Measurements from ENCODE around the gene LRRIQ3. TPM values are rescaled to one million over a fixed set of nuclear protein-coding genes. Genes with fewer than 3 reads are reported as not detected.

LRRIQ3 gene
- total RNA-seq, 1 donor from 2014 or later = 0.30 TPM

- intact Hi-C loops (cut with micrococcal nuclease) = no loop called here
These were observed 84.6 kb downstream of the LRRIQ3 start for GRCh38 chr1:74113333-74113732.

- intact Hi-C loops (cut with micrococcal nuclease) = no loop called here
These were observed 90.6 kb downstream of the LRRIQ3 start for GRCh38 chr1:74107394-74107793.

GRCh38 chr1:74091371-74091770, 106.6 kb downstream of the LRRIQ3 start:
- intact Hi-C loops (cut with micrococcal nuclease) = no loop called here

GRCh38 chr1:74083128-74083527, 114.8 kb downstream of the LRRIQ3 start:
- intact Hi-C loops (cut with micrococcal nuclease) = no loop called here

- intact Hi-C loops (cut with micrococcal nuclease) = no loop called here
These were observed 132.9 kb downstream of the LRRIQ3 start for GRCh38 chr1:74065081-74065480.

- intact Hi-C loops (cut with micrococcal nuclease) = no loop called here
These were observed 140.3 kb downstream of the LRRIQ3 start for GRCh38 chr1:74057719-74058118.

GRCh38 chr1:74053407-74053806, 144.6 kb downstream of the LRRIQ3 start:
- intact Hi-C loops (cut with micrococcal nuclease) = no loop called here

GRCh38 chr1:74050386-74050785, 147.6 kb downstream of the LRRIQ3 start:
- intact Hi-C loops (cut with micrococcal nuclease) = no loop called here

- intact Hi-C loops (cut with micrococcal nuclease) = no loop called here
These were observed 159.9 kb downstream of the LRRIQ3 start for GRCh38 chr1:74038042-74038441.

- intact Hi-C loops (cut with micrococcal nuclease) = no loop called here
These were observed 185.4 kb downstream of the LRRIQ3 start for GRCh38 chr1:74012583-74012982.

- intact Hi-C loops (cut with micrococcal nuclease) = no loop called here
These were observed 186.2 kb downstream of the LRRIQ3 start for GRCh38 chr1:74011736-74012135.

- intact Hi-C loops (cut with micrococcal nuclease) = no loop called here
These were observed 187.8 kb downstream of the LRRIQ3 start for GRCh38 chr1:74010206-74010605.

GRCh38 chr1:74005533-74005932, 192.4 kb downstream of the LRRIQ3 start:
- intact Hi-C loops (cut with micrococcal nuclease) = no loop called here

GRCh38 chr1:74003806-74004205, 194.2 kb downstream of the LRRIQ3 start:
- intact Hi-C loops (cut with micrococcal nuclease) = no loop called here

- intact Hi-C loops (cut with micrococcal nuclease) = no loop called here
These were observed 199.5 kb downstream of the LRRIQ3 start for GRCh38 chr1:73998348-73998959.

GRCh38 chr1:73980324-73981040, 217.5 kb downstream of the LRRIQ3 start:
- intact Hi-C loops (cut with micrococcal nuclease) = no loop called here

GRCh38 chr1:73979684-73980083, 218.3 kb downstream of the LRRIQ3 start:
- intact Hi-C loops (cut with micrococcal nuclease) = no loop called here

GRCh38 chr1:73978964-73979363, 219.0 kb downstream of the LRRIQ3 start:
- intact Hi-C loops (cut with micrococcal nuclease) = no loop called here

Other genes starting within 250 kb of the LRRIQ3 start
- 7.4 and 10.1 TPM in 2 replicates for gene FPGT, start 66 bp upstream of the LRRIQ3 start, total RNA-seq
- gene TNNI3K, start 37.2 kb upstream of the LRRIQ3 start, total RNA-seq = not detected in 2 replicates

Measured in T-helper 2 cell treated with Interferon-gamma antibody and Interleukin-4, amounts not matched to agents 100 ng/mL and 5 ng/mL, for 36 hours (primary cell).